NT2/D1 (cell line): ENCODE results near the gene CCR2.

Experiments
- SUZ12 ChIP-seq: IDR thresholded peaks from 2 replicates; pipeline ENCODE4 v1.6.1; 2011; ENCODE audit not compliant: insufficient read length, insufficient read depth; ENCODE audit errors: extremely low read depth
- YY1 ChIP-seq: IDR thresholded peaks from 2 replicates; pipeline ENCODE4 v1.6.1; 2011; ENCODE audit not compliant: insufficient read length, insufficient read depth

- TF ChIP-seq YY1: no peak
- no peak for TF ChIP-seq SUZ12
Measured at GRCh38 chr3:46406443-46406787, 52.5 kb downstream of the CCR2 start.
